GM12878 (cell line): ENCODE measurements around the gene SURF6. TPM values are rescaled to one million over a fixed set of nuclear protein-coding genes. Genes with fewer than 3 reads are reported as not detected.

Experiments used
- ATAC-seq: fragments of 200-7000 bp; cut with Tn5 transposase; 3 replicates; pipeline ENCODE4 v1.9.1; 2020; ENCODE audit warnings: mild to moderate bottlenecking, moderate library complexity
- BruUV-seq: library from RNA; stranded (reverse); fragments of 400-500 nt; replicated peaks from 2 replicates; lab custom pipeline; 2021; lab: Mats Ljungman, UMichigan
- CTCF ChIA-PET: fragments of 300-600 bp; sonication (Branson Sonifier 250); formaldehyde crosslinking; extraction: SDS; loops from one replicate; lab custom pipeline; 2021; ENCODE audit warnings: inconsistent platforms; lab: Yijun Ruan, JAX
- POLR2A ChIA-PET: fragments of 350-600 bp; formaldehyde crosslinking; extraction: SDS; loops from one replicate; lab custom pipeline; 2021; ENCODE audit warnings: inconsistent platforms; lab: Charles Lee
- RAD21 ChIA-PET: fragments of 300-600 bp; sonication (Branson Sonifier 250); formaldehyde crosslinking; loops from one replicate; lab custom pipeline; 2023; ENCODE audit warnings: antibody characterized with exemption; ENCODE audit not compliant: unreplicated experiment; lab: Charles Lee
- SMC1A ChIA-PET: fragments of 300-600 bp; sonication (Branson Sonifier 250); formaldehyde crosslinking; loops from one replicate; lab custom pipeline; 2023; ENCODE audit not compliant: unreplicated experiment, uncharacterized antibody; lab: Charles Lee
- DNase-seq: peaks from one replicate; pipeline ENCODE4 v3.0.0-alpha.2; 2011; ENCODE audit warnings: low read depth, low spot score
- FAIRE-seq: peaks from 3 replicates; lab custom pipeline; 2011; peaks lifted over from hg19 to GRCh38; lab: Jason Lieb, UNC
- H2AFZ ChIP-seq: 2 replicates; pipeline ENCODE4 v1.6.0; 2011; ENCODE audit warnings: low read depth, low read length, control low read depth; ENCODE audit not compliant: control insufficient read depth
- H3K27ac ChIP-seq: 2 replicates; pipeline ENCODE4 v1.5.1; 2011; ENCODE audit warnings: control low read depth; ENCODE audit not compliant: control insufficient read depth, insufficient read depth
- H3K27me3 ChIP-seq, 2 experiments: replicated peaks in 1 of 2; 2 replicates each; pipeline versions ENCODE4 v1.6.0 to v1.6.1; 2011; ENCODE audit warnings: low read length in 1 of 2; ENCODE audit not compliant: control insufficient read depth in 2 of 2, insufficient read depth in 2 of 2
- H3K36me3 ChIP-seq, 2 experiments: 2 replicates each; pipeline ENCODE4 v1.5.1; 2011; ENCODE audit warnings: low read length in 1 of 2; ENCODE audit not compliant: control insufficient read depth in 2 of 2, insufficient read depth in 2 of 2
- H3K4me1 ChIP-seq: 2 replicates; pipeline ENCODE4 v1.6.1; 2011; ENCODE audit warnings: mild to moderate bottlenecking, low read length, moderate library complexity, mixed read lengths; ENCODE audit not compliant: control insufficient read depth, insufficient read depth
- H3K4me2 ChIP-seq: 2 replicates; pipeline ENCODE4 v1.6.0; 2011; ENCODE audit warnings: control low read depth; ENCODE audit not compliant: control insufficient read depth, insufficient read depth
- H3K4me3 ChIP-seq: fragments of 200-600 bp; sonication (generic); 2 replicates; pipeline ENCODE4 v1.5.1; 2016
- H3K79me2 ChIP-seq: 2 replicates; pipeline ENCODE4 v1.6.0; 2011; ENCODE audit warnings: low read length; ENCODE audit not compliant: control insufficient read depth, insufficient read depth
- H3K9ac ChIP-seq: 2 replicates; pipeline ENCODE4 v1.8.0; 2011; ENCODE audit warnings: low read length, control low read depth, mixed read lengths; ENCODE audit not compliant: control insufficient read depth, insufficient read depth
- H3K9me3 ChIP-seq: replicated peaks from 3 replicates; pipeline ENCODE4 v1.5.1; 2011; ENCODE audit warnings: mild to moderate bottlenecking, low read length; ENCODE audit not compliant: control insufficient read depth, insufficient read depth
- H4K20me1 ChIP-seq: 2 replicates; pipeline ENCODE4 v1.6.0; 2011; ENCODE audit not compliant: control insufficient read depth, insufficient read depth
- FOS ChIP-seq: IDR thresholded peaks from 3 replicates; pipeline ENCODE4 v1.6.1; 2011; ENCODE audit warnings: borderline replicate concordance; ENCODE audit not compliant: insufficient read length; ENCODE audit errors: extremely low read depth
- POLR2A ChIP-seq: IDR thresholded peaks from 2 replicates; pipeline ENCODE4 v1.6.1; 2011; ENCODE audit warnings: low read depth, mild to moderate bottlenecking, low read length
- WGBS: methylation state at CpG from one replicate; pipeline ENCODE4 v1.1.6; 2016; ENCODE audit warnings: low lambda C conversion rate; ENCODE audit not compliant: insufficient replicate concordance, insufficient coverage; ENCODE audit errors: missing lambda C conversion rate; 5-methylcytosine and 5-hydroxymethylcytosine counted together
- in situ Hi-C: fragments of 300-500 bp; cut with MboI; formaldehyde crosslinking; loops from 9 replicates; pipeline ENCODE4 v1.14.3; 2018; ENCODE audit warnings: mixed read lengths
- intact Hi-C: fragments of 100-400 bp; cut with micrococcal nuclease; formaldehyde crosslinking; loops from one replicate; pipeline ENCODE4 v1.14.2; 2022; ENCODE audit not compliant: unreplicated experiment
- polyA plus RNA-seq, 11 experiments: library from polyadenylated mRNA; depleted of rRNA in 4 of 11; unstranded in 6 of 11; stranded (reverse) in 5 of 11; fragments of >200 nt; fragmentation: Nextera tagmentation in 4 of 11; fragmentation: Illumina TruSeq in 1 of 11; extraction: Ambion mirVana in 4 of 11; extraction: Trizol in 1 of 11; gene quantifications; 1 replicate in 1 of 11; 2 replicates in 10 of 11; pipeline versions ENCODE4 v1.2.1 to v1.2.3, GENCODE V29; 2011 to 2016; ENCODE audit warnings: inconsistent platforms in 2 of 11, missing spikeins in 2 of 11, low read depth in 1 of 11
- total RNA-seq, 4 experiments: library from RNA; depleted of rRNA in 3 of 4; stranded (reverse); fragments of >200 nt in 3 of 4; fragmentation: Illumina TruSeq in 1 of 4; extraction: Trizol in 1 of 4; gene quantifications; 2 replicates each; pipeline versions ENCODE4 v1.2.1 to v1.2.3, GENCODE V29; 2013 to 2021
- TF ChIP-seq, protein P1 (sequence below): IDR thresholded peaks from 2 replicates; pipeline ENCODE4 v1.6.1; 2012; ENCODE audit warnings: improper control_type of control experiment, low read depth, low read length; ENCODE audit not compliant: insufficient replicate concordance
- TF ChIP-seq, protein P2 (sequence below): fragments of 450-650 bp; IDR thresholded peaks from 2 replicates; pipeline ENCODE4 v1.6.1; 2018; ENCODE audit warnings: mild to moderate bottlenecking, low read depth, moderate library complexity; ENCODE audit not compliant: partially characterized antibody

SURF6 gene
- total and polyA plus RNA-seq, 10 of the 15 experiments (the other 5 are each of a cell fraction or from before 2014, with no cell fraction given) = 2.2 to 27.2 (median 15.1) TPM

DNA sequence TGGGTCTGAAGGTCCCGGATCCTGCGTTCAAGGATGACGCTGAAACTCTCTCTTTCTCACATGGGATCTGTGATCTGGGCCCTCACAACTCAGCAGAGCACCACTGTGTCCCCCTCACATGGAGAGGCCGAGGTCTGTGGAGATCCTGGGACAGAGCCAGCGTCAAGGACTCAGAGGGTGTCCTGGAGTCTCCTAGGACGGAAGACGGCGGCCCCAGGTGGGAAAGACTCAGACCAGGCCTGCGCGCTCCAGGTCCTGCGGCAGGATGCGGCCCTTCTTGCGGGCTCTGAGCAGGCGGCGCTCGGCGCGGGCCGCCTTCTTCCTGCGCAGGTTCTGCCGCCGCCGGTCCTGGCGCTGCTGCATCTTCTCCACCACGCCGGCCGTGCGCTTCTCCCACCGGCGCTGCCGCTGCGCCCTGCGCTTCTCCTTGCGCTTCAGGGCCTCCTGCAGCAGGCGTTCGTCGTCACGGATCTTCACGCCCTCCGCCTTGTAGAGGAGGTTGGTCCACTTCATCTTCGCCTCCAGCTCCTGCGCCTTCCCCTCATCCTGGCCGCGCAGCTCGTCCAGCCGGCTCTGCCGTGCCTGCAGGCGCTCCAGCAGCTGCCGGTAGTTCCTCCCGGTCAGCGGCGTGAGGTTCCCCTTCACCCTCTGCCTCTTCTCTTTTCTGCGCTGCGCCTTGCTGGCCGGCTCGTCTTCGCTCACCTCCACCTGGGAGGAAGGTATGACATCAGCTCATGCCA, 4.2 kb downstream of the SURF6 start (continued):
- no peak for TF ChIP-seq FOS

DNA sequence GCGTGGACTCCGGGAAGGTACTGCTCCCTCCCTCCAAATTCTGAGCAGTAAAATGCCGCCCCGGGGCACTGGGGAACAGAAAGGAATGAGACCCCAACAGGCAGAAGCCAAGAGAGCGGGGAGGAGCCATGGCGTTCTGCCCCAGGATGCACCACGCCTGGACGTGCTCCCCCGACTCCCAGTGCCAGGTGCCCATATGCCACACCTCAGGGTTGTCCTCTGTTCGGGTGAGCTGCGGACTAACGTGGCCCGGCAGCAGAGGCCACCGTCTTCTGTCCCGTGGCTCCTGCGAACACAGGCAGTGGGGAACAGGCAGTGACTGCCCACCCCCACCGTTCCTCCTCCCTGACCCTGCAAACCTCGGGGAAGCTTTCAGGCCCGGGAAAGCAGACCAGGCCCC, 4.8 kb downstream of the SURF6 start:
- Histone ChIP-seq H3K36me3 (peaks cover 14 to 24% of the 10 kb centered on the region in 2 experiments; a peak in 3 of 4 replicates), H3K4me1 (no peaks in the 10 kb centered on the region; the same call in 1 of the 2 replicates), H3K4me2 (no peak overlapping the region), H3K4me3 (no peak overlapping the region), H4K20me1 (no peaks in the 10 kb centered on the region), H3K9ac (no peak overlapping the region), H3K27me3 (no peaks in the 10 kb centered on the region), H3K79me2 (peaks cover 27% of the 10 kb centered on the region), H2AFZ (no peak overlapping the region), H3K27ac (no peak overlapping the region), H3K9me3 (no peaks in the 10 kb centered on the region)
- TF ChIP-seq, protein P1, sequence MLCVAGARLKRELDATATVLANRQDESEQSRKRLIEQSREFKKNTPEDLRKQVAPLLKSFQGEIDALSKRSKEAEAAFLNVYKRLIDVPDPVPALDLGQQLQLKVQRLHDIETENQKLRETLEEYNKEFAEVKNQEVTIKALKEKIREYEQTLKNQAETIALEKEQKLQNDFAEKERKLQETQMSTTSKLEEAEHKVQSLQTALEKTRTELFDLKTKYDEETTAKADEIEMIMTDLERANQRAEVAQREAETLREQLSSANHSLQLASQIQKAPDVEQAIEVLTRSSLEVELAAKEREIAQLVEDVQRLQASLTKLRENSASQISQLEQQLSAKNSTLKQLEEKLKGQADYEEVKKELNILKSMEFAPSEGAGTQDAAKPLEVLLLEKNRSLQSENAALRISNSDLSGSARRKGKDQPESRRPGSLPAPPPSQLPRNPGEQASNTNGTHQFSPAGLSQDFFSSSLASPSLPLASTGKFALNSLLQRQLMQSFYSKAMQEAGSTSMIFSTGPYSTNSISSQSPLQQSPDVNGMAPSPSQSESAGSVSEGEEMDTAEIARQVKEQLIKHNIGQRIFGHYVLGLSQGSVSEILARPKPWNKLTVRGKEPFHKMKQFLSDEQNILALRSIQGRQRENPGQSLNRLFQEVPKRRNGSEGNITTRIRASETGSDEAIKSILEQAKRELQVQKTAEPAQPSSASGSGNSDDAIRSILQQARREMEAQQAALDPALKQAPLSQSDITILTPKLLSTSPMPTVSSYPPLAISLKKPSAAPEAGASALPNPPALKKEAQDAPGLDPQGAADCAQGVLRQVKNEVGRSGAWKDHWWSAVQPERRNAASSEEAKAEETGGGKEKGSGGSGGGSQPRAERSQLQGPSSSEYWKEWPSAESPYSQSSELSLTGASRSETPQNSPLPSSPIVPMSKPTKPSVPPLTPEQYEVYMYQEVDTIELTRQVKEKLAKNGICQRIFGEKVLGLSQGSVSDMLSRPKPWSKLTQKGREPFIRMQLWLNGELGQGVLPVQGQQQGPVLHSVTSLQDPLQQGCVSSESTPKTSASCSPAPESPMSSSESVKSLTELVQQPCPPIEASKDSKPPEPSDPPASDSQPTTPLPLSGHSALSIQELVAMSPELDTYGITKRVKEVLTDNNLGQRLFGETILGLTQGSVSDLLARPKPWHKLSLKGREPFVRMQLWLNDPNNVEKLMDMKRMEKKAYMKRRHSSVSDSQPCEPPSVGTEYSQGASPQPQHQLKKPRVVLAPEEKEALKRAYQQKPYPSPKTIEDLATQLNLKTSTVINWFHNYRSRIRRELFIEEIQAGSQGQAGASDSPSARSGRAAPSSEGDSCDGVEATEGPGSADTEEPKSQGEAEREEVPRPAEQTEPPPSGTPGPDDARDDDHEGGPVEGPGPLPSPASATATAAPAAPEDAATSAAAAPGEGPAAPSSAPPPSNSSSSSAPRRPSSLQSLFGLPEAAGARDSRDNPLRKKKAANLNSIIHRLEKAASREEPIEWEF = no peak
- TF ChIP-seq, protein P2, sequence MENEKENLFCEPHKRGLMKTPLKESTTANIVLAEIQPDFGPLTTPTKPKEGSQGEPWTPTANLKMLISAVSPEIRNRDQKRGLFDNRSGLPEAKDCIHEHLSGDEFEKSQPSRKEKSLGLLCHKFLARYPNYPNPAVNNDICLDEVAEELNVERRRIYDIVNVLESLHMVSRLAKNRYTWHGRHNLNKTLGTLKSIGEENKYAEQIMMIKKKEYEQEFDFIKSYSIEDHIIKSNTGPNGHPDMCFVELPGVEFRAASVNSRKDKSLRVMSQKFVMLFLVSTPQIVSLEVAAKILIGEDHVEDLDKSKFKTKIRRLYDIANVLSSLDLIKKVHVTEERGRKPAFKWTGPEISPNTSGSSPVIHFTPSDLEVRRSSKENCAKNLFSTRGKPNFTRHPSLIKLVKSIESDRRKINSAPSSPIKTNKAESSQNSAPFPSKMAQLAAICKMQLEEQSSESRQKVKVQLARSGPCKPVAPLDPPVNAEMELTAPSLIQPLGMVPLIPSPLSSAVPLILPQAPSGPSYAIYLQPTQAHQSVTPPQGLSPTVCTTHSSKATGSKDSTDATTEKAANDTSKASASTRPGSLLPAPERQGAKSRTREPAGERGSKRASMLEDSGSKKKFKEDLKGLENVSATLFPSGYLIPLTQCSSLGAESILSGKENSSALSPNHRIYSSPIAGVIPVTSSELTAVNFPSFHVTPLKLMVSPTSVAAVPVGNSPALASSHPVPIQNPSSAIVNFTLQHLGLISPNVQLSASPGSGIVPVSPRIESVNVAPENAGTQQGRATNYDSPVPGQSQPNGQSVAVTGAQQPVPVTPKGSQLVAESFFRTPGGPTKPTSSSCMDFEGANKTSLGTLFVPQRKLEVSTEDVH = no peak
- TF ChIP-seq POLR2A = peak; percentile 26
- SMC1A ChIA-PET = interaction anchor here (0.5 to 2.6 kb wide), 2 partner anchors 144 to 1601 kb away, joined by 3 to 21 read pairs; no protein-coding TSS in a partner anchor
- intact Hi-C loops = no loop called here
- WGBS = 96% methylated on average over 18 of the region's 19 CpGs
- no peak for DNase-seq
- no peak for FAIRE-seq
- CTCF ChIA-PET = interaction anchor here (1.2 to 2.5 kb wide), 5 partner anchors 46 to 309 kb away, joined by 3 to 29 read pairs (median 5); no protein-coding TSS in a partner anchor
- BruUV-seq = no TSS peak
- ATAC-seq = no peak
- in situ Hi-C loops = no loop called here
- POLR2A ChIA-PET = interaction anchor here (0.5 kb wide), 1 partner anchor 89 kb away, joined by 3 read pairs; no protein-coding TSS in a partner anchor
- RAD21 ChIA-PET = no interaction called here
